Upper lobe of right lung (tissue), 1 donor: ENCODE results near the gene SCUBE1. TPM values are rescaled to one million over a fixed set of nuclear protein-coding genes. Genes with fewer than 3 reads are reported as not detected.

Experiments used
- ATAC-seq: fragments of 200-7000 bp; cut with Tn5 transposase; one replicate; pipeline ENCODE4 v1.9.1; 2020; ENCODE audit warnings: mild to moderate bottlenecking, moderate library complexity
- DNase-seq: peaks from one replicate; pipeline ENCODE4 v3.0.0-alpha.2; 2020
- H3K27ac ChIP-seq: fragments of 200-600 bp; one replicate; pipeline ENCODE4 v1.8.0; 2022
- H3K27me3 ChIP-seq: fragments of 200-600 bp; one replicate; pipeline ENCODE4 v1.8.0; 2022; ENCODE audit warnings: mild to moderate bottlenecking
- H3K36me3 ChIP-seq: fragments of 200-600 bp; one replicate; pipeline ENCODE4 v1.8.0; 2022
- H3K4me1 ChIP-seq: fragments of 200-600 bp; one replicate; pipeline ENCODE4 v1.8.0; 2022
- H3K4me3 ChIP-seq: fragments of 200-600 bp; one replicate; pipeline ENCODE4 v1.8.0; 2022; ENCODE audit warnings: mild to moderate bottlenecking
- H3K9me3 ChIP-seq: fragments of 200-600 bp; one replicate; pipeline ENCODE4 v1.8.0; 2022
- intact Hi-C: fragments of 100-400 bp; cut with DNase I; formaldehyde crosslinking; loops from one replicate; pipeline ENCODE4 v1.11.0; 2022
- total RNA-seq: library from RNA; stranded (reverse); fragmentation: NEBNext Ultra II Directional; extraction: Animal tissue kit (Norgen Biotek cat#: 25700); gene quantifications from one replicate; pipeline ENCODE4 v1.2.1, GENCODE V29; 2021
- TF ChIP-seq, protein P1 (sequence below): fragments of 200-600 bp; IDR thresholded peaks from one replicate; pipeline ENCODE4 v1.8.0; 2022; ENCODE audit warnings: antibody characterized with exemption
- donor health status: DM: no; HTN: yes; CAD: no; lungs with severe emphysema.

Gene SCUBE1
- total RNA-seq, 1 donor from 2014 or later = 36.0 TPM

DNA sequence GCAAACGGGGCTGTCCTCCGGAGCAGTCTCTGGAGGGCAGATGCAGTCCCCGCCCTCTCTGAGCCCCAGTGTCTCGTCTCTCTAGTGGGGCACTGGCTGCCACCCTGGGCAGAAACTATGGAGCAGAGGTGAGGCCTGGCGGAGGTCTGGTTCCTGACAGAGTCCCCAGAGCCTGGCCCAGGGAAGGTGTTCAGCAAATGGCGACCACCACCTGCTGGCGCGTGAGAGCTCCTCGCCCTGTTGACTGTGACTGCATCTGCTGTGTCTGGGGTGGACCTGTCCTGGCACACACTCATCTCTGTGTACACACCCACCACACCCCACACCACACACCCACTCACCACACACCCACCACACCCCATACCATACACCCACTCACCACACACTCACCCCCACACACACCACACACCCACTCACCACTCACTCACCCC is 137.9 kb downstream of the SCUBE1 start:
- Histone ChIP-seq H3K9me3 (no peaks in the 10 kb centered on the region), H3K36me3 (no peaks in the 10 kb centered on the region), H3K27ac (no peak overlapping the region), H3K27me3 (no peaks in the 10 kb centered on the region), H3K4me1 (no peaks in the 10 kb centered on the region), H3K4me3 (no peak overlapping the region)
- ATAC-seq (no peak), DNase-seq (no peak)
- TF ChIP-seq, protein P1, sequence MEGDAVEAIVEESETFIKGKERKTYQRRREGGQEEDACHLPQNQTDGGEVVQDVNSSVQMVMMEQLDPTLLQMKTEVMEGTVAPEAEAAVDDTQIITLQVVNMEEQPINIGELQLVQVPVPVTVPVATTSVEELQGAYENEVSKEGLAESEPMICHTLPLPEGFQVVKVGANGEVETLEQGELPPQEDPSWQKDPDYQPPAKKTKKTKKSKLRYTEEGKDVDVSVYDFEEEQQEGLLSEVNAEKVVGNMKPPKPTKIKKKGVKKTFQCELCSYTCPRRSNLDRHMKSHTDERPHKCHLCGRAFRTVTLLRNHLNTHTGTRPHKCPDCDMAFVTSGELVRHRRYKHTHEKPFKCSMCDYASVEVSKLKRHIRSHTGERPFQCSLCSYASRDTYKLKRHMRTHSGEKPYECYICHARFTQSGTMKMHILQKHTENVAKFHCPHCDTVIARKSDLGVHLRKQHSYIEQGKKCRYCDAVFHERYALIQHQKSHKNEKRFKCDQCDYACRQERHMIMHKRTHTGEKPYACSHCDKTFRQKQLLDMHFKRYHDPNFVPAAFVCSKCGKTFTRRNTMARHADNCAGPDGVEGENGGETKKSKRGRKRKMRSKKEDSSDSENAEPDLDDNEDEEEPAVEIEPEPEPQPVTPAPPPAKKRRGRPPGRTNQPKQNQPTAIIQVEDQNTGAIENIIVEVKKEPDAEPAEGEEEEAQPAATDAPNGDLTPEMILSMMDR = no peak
- intact Hi-C loops = no loop called here

DNA sequence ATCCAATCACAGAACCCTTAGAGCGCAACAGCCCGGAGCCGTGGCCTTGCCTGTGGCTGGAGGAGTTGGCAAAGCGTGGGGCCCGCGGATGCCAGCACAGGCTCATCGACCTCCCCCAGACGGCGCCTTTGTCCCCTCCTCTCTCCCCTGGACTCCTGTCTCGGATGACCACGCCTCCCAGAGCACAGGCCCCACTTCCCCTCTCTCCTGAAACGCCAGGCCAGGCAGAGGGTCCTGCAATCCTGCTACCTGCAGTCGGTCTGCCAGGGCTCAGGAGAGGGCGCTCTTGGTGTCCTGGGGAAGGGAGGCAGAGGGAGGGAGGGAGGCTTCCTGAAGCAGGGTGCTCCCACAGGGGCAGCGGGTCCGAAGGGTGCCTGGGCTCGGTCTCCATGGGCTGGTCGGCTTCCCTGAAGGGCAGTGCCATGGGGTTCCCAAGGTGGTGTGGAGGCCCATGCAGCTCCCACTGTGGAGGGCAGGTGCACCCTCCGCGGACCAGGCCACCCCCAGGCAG is 139.6 kb downstream of the SCUBE1 start:
- no peaks in the 10 kb centered on the region for H3K9me3 ChIP-seq
- intact Hi-C loops = no loop called here
- H3K4me1 ChIP-seq = no peaks in the 10 kb centered on the region
- no peak overlapping the region for H3K27ac ChIP-seq
- no peak overlapping the region for H3K4me3 ChIP-seq
- TF ChIP-seq, protein P1 = no peak
- no peaks in the 10 kb centered on the region for H3K36me3 ChIP-seq
- no peak for ATAC-seq
- DNase-seq = peak; percentile 66
- H3K27me3 ChIP-seq = peaks cover 4% of the 10 kb centered on the region

DNA sequence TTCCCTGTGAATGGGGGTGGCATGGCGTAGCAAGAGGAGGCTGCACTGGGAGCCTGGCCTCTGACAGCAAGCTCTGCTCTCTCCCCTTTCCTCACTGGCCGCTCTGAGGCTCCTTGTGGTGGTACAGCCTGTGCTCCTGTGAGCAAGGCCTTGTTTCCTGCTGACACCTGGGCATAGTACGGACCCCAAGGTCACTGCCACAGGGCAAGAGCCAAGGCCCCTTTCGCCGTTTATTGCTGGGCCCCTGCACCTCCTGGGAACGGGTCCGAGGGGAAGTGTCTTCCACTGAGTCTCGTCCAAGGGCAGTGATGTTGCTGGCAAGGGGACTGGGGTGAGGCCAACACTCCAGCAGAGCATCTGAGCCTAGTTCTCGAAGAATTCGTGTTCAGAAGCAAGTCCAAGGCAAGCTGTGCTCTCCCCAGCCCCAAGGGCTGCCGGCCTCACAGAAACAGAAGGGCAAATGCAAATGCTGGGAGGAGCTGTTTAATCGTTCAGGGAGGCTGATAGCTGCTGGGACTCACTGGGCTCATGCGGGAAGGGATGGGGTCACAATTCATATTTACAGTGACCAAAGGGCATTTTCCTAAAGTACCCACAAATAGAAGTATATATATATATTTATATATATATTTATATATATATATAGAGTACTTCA is 140.3 kb downstream of the SCUBE1 start:
- H3K4me3 ChIP-seq = no peak overlapping the region
- no peak for ATAC-seq
- no peaks in the 10 kb centered on the region for H3K36me3 ChIP-seq
- no peaks in the 10 kb centered on the region for H3K9me3 ChIP-seq
- peaks cover 4% of the 10 kb centered on the region for H3K27me3 ChIP-seq
- intact Hi-C loops = no loop called here
- DNase-seq = no peak
- H3K4me1 ChIP-seq = no peaks in the 10 kb centered on the region
- no peak overlapping the region for H3K27ac ChIP-seq
- TF ChIP-seq, protein P1 = no peak

DNA sequence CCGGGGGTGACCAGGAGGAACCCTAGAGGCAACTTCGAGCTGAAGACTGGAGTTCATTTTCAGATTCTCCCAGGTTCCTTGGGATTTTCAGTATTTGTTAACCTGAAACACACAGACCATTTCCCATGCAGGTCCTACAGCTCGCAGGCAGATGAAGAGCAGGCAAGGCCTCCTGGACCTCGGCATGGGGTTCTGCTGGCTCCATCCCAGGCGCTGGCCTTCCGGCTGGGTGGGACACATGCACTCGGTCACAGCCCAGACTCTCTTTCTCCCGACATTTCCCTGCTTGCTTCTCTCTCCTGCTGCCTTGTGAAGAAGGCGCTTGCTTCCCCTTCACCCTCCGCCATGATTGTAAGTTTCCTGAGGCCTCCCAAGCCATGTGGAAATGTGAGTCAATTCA is 140.8 kb downstream of the SCUBE1 start:
- ATAC-seq (no peak), DNase-seq (no peak)
- intact Hi-C loops = no loop called here
- Histone ChIP-seq H3K9me3 (no peaks in the 10 kb centered on the region), H3K4me3 (no peak overlapping the region), H3K36me3 (no peaks in the 10 kb centered on the region), H3K27me3 (peaks cover 4% of the 10 kb centered on the region), H3K4me1 (no peaks in the 10 kb centered on the region), H3K27ac (no peak overlapping the region)
- TF ChIP-seq, protein P1 = no peak

DNA sequence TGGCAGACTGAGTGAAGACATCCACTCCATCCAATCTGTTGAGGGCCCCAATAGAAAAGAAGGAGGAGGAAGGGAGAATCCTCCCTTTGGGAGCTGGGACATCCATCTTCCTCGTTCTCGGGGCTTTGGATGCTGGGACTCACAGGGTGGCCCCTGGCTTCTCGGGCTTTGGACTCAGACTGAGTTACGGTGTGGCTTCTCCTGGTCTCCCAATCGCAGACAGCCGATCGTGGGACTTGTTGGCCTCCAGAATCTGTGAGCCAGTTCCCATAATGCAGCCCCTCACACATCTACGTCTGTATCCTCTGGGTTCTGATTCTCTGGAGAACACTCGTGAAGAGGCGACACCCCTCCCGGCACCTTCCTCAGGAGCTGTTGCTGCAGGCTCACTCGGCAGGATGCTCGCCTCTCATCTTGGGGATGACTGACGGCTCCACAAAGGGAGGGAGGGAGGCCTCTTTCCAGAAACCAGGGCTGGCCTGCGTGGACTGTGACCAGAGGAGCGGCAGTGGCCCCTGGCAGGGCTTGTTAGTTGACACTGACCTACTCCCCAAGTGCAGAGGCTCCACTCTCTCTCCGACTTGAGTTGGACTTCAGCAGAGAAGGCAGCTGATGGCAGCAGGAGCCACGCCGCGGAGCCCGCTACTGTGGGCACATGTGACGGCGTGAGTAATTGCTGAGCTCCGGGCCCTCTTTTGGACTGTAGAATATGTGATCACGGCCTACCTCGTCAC is 141.5 kb downstream of the SCUBE1 start:
- no peak for ATAC-seq

More for the DNA sequence above, 141.5 kb downstream of the SCUBE1 start:
- no peak overlapping the region for H3K27ac ChIP-seq
- peaks cover 4% of the 10 kb centered on the region for H3K27me3 ChIP-seq
- H3K36me3 ChIP-seq = no peaks in the 10 kb centered on the region
- intact Hi-C loops = no loop called here
- no peak overlapping the region for H3K4me3 ChIP-seq
- TF ChIP-seq, protein P1 = no peak
- no peak for DNase-seq
- no peaks in the 10 kb centered on the region for H3K4me1 ChIP-seq
- H3K9me3 ChIP-seq = no peaks in the 10 kb centered on the region
